Adrenal gland (tissue), 12 donors: Measurements from ENCODE around the gene MTARC1. TPM values are rescaled to one million over a fixed set of nuclear protein-coding genes. Genes with fewer than 3 reads are reported as not detected.

Experiments used
- DNase-seq, 7 donors: peaks; one replicate each; pipeline ENCODE4 v3.0.0-alpha.2; 2019 to 2020
- H3K27ac ChIP-seq, 5 donors: fragments of 200-600 bp; sonication (generic) in 4 of 5; 1 replicate in 3 of 5; 2 replicates in 2 of 5; pipeline versions ENCODE4 v1.5.1 to v1.8.0; 2016 to 2020; ENCODE audit warnings: mild to moderate bottlenecking in 1 of 5
- H3K27me3 ChIP-seq: fragments of 200-600 bp; 2 replicates; pipeline ENCODE4 v1.8.0; 2021
- H3K36me3 ChIP-seq, 2 donors: fragments of 200-600 bp; replicated peaks in 1 of 2; 1 replicate in 1 of 2; 2 replicates in 1 of 2; pipeline versions ENCODE4 v1.5.1 to v1.8.0; 2018 to 2022
- H3K4me1 ChIP-seq, 2 donors: fragments of 200-600 bp; replicated peaks in 1 of 2; 1 replicate in 1 of 2; 2 replicates in 1 of 2; pipeline versions ENCODE4 v1.5.1 to v1.8.0; 2018 to 2021
- H3K4me3 ChIP-seq, 4 donors: fragments of 200-600 bp; sonication (generic) in 3 of 4; one replicate each; pipeline ENCODE4 v1.5.1; 2016 to 2018
- H3K9me3 ChIP-seq, 3 donors: fragments of 200-600 bp; sonication (generic) in 1 of 3; replicated peaks in 1 of 3; 1 replicate in 2 of 3; 2 replicates in 1 of 3; pipeline versions ENCODE4 v1.5.1 to v1.8.0; 2016 to 2021
- CTCF ChIP-seq, 6 experiments: fragments of 450-650 bp in 4 of 6; fragments of 200-600 bp in 2 of 6; sonication (generic) in 1 of 6; IDR thresholded peaks; 1 replicate in 5 of 6; 2 replicates in 1 of 6; pipeline versions ENCODE4 v1.5.1 to v1.8.0; 2016 to 2021; ENCODE audit warnings: antibody characterized with exemption in 6 of 6, mild to moderate bottlenecking in 2 of 6, moderate library complexity in 1 of 6
- POLR2A ChIP-seq, 2 donors: fragments of 450-650 bp; IDR thresholded peaks; one replicate each; pipeline ENCODE4 v1.6.1; 2017; ENCODE audit warnings: antibody characterized with exemption in 2 of 2, mild to moderate bottlenecking in 2 of 2, moderate library complexity in 1 of 2
- WGBS, 4 donors: extraction: QIAGEN DNeasy Blood & Tissue Kit in 2 of 4; methylation state at CpG; one replicate each; pipeline versions ENCODE4 v1.1.5 to v1.1.7; 2013 to 2017; 5-methylcytosine and 5-hydroxymethylcytosine counted together
- intact Hi-C, 2 donors: fragments of 100-400 bp; cut with DNase I; formaldehyde crosslinking; loops; one replicate each; pipeline versions ENCODE4 v1.14.1 to v1.15.0; 2022 to 2023
- polyA plus RNA-seq, 3 donors: library from polyadenylated mRNA; stranded (reverse); fragments of 200-250 nt in 2 of 3; fragments of 350-450 nt in 1 of 3; fragmentation: Illumina TruSeq in 1 of 3; extraction: RNeasy Lipid Tissue Mini Kit (QIAGEN cat#74804) in 1 of 3; gene quantifications; one replicate each; pipeline ENCODE4 v1.2.3, GENCODE V29; 2013 to 2014
- total RNA-seq, 9 donors: library from RNA; depleted of rRNA in 4 of 9; stranded (reverse); fragments of >200 nt in 4 of 9; fragments of 120-200 nt in 1 of 9; fragmentation: NEBNext Ultra II Directional in 1 of 9; extraction: Animal tissue kit (Norgen Biotek cat#: 25700) in 1 of 9; gene quantifications; one replicate each; pipeline versions ENCODE4 v1.1.0 to v1.2.4, GENCODE V29; 2013 to 2023
- donor health status: healthy with polysubstance abuse.
- donor health status: Bipolar disorder and iron deficiency.
- donor health status: DM: yes; HTN: yes; CAD: no.
- donor health status: DM: no; HTN: no; CAD: no.
- donor health status: DM: no; HTN: no; CAD: no.
- donor health status: DM: yes; HTN: yes; CAD: no.

Gene MTARC1
- total and polyA plus RNA-seq, 12 donors, result 5.3 to 26.1 (median 10.1) TPM

- intact Hi-C loops, result no loop called here
- no peak overlapping the region for H3K4me3 ChIP-seq
- WGBS, 4 donors, result 83 to 99% (median 96%) methylated on average over 7 of the region's 7 CpGs
- no peak overlapping the region for H3K27ac ChIP-seq
- TF ChIP-seq CTCF (IDR thresholded peaks at IDR 0.05) (no peak), POLR2A (IDR thresholded peaks at IDR 0.05) (no peak)
- peaks cover 0 to 8% of the 10 kb centered on the region in 2 donors for H3K36me3 ChIP-seq
- H3K9me3 ChIP-seq, result no peaks in the 10 kb centered on the region
- no peak for DNase-seq
- H3K4me1 ChIP-seq, result peaks cover 0 to under 1% of the 10 kb centered on the region in 2 donors
- no peaks in the 10 kb centered on the region for H3K27me3 ChIP-seq
These were observed 24.9 kb upstream of the MTARC1 start for GRCh38 chr1:220761688-220762427.

GRCh38 chr1:220764757-220765156, 22.0 kb upstream of the MTARC1 start:
- H3K27ac ChIP-seq, result no peak overlapping the region
- 91 to 99% (median 94%) methylated on average over 3 of the region's 3 CpGs for WGBS, 4 donors
- intact Hi-C loops, result no loop called here
- no peak overlapping the region for H3K4me3 ChIP-seq
- peaks cover 0 to 19% of the 10 kb centered on the region in 2 donors for H3K4me1 ChIP-seq
- TF ChIP-seq POLR2A (IDR thresholded peaks at IDR 0.05) (no peak), CTCF (IDR thresholded peaks at IDR 0.05) (no peak)
- no peaks in the 10 kb centered on the region for H3K27me3 ChIP-seq
- no peak for DNase-seq
- H3K9me3 ChIP-seq, result no peaks in the 10 kb centered on the region
- peaks cover 0 to 13% of the 10 kb centered on the region in 2 donors for H3K36me3 ChIP-seq

DNA sequence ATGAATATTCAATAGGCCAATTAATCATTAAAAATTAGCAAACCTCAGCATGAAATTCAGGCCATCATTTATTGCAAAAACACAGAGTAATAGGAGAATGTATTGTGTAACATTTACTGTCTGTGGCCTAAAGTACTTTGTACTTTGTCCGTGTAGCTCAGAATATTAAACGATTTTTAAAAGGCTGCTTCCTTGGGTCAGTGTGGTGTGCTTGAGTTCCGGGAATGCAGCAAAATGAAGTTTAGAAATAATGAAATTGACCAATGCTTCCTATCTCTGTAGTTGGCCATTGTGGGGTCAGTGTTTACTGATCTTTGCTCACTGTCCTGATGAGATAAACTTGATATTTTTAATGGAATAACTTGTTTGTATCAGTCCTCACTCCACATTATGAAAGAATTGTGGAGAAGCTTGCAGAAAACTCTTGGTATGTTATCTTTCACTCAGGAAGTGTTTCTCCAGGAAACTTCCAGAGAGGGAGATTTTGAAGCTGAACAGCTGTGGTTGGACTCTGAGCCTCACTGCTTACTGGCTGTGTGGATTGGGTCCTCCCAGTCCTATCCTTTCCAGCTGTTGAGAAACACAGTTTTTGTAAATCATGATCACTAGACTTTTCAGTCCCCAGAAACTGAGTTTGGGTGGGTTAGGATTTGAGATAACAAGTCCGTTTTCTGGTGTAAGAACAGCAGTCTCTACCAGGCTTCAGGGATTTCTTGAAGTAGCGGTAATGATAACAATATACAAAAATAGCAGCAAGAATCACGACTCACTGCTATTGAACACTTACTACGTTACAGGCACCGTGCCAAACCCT, 19.2 kb upstream of the MTARC1 start:
- intact Hi-C loops, result no loop called here
- Histone ChIP-seq H3K4me3 (no peak overlapping the region), H3K4me1 (peaks cover 0 to 19% of the 10 kb centered on the region in 2 donors), H3K27me3 (no peaks in the 10 kb centered on the region), H3K27ac (peak overlapping the region in 2 of 5 donors; percentile 54 to 86), H3K9me3 (no peaks in the 10 kb centered on the region), H3K36me3 (peaks cover 0 to 26% of the 10 kb centered on the region in 2 donors)
- DNase-seq, result peak in 2 of 7 donors; percentile 22 to 24
- TF ChIP-seq CTCF (IDR thresholded peaks at IDR 0.05) (no peak), POLR2A (IDR thresholded peaks at IDR 0.05) (no peak)
- WGBS, 4 donors, result 44 to 52% (median 50%) methylated on average over 8 of the region's 8 CpGs

GRCh38 chr1:220768126-220768601, 18.5 kb upstream of the MTARC1 start:
- no peak overlapping the region for H3K4me3 ChIP-seq
- H3K4me1 ChIP-seq, result peaks cover 0 to 19% of the 10 kb centered on the region in 2 donors
- intact Hi-C loops, result no loop called here
- H3K36me3 ChIP-seq, result peaks cover 0 to 21% of the 10 kb centered on the region in 2 donors
- 18 to 77% (median 32%) methylated on average over 4 to 5 of the region's 5 CpGs for WGBS, 4 donors
- peak overlapping the region in 2 of 5 donors; percentile 54 to 86 for H3K27ac ChIP-seq
- TF ChIP-seq POLR2A (IDR thresholded peaks at IDR 0.05), result no peak
- TF ChIP-seq CTCF (IDR thresholded peaks at IDR 0.05), result peak in 4 of 6 experiments; percentile 11 to 52 (median 36)
- no peaks in the 10 kb centered on the region for H3K27me3 ChIP-seq
- no peaks in the 10 kb centered on the region for H3K9me3 ChIP-seq
- DNase-seq, result peak in 6 of 7 donors; percentile 61 to 82 (median 70)
